Activated CD4-positive, CD25-positive, alpha-beta regulatory T cell treated with anti-CD3 and anti-CD28 coated beads, Interleukin-2, amount 50 U/mL, for 72 hours (primary cell): Measurements from ENCODE around the gene ALG1.
"Not testable (repeated sequence)": the region's sequence is repeated elsewhere in the genome, so short reads cannot be mapped to it uniquely, and the experiment has no call there.

ENCODE experiments used
- DNase-seq: peaks from one replicate; pipeline ENCODE4 v3.0.0; 2021

ALG1 gene

GRCh38 chr16:5103296-5104032 is 31.8 kb downstream of the ALG1 start:
- DNase-seq = not testable (repeated sequence)

DNA sequence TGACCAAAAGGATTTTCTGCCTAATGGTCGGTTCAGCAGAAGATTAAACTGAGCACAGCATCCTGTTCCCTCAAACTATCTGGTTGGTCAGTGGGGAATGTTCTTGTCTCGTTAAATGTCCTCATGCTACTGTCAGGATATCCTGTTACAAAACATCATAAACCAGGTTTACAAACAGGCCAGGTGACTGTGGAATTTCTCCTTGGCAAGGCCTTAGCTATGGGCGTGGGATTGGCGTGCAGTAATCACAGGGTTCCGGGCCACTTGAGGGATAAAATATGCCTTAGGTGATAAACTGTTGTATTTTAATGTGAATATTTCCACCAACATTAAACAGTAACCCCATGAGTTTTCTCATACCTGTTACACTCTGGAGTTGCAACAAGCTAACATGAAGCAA is 33.4 kb downstream of the ALG1 start:
- DNase-seq = not testable (repeated sequence)

DNA sequence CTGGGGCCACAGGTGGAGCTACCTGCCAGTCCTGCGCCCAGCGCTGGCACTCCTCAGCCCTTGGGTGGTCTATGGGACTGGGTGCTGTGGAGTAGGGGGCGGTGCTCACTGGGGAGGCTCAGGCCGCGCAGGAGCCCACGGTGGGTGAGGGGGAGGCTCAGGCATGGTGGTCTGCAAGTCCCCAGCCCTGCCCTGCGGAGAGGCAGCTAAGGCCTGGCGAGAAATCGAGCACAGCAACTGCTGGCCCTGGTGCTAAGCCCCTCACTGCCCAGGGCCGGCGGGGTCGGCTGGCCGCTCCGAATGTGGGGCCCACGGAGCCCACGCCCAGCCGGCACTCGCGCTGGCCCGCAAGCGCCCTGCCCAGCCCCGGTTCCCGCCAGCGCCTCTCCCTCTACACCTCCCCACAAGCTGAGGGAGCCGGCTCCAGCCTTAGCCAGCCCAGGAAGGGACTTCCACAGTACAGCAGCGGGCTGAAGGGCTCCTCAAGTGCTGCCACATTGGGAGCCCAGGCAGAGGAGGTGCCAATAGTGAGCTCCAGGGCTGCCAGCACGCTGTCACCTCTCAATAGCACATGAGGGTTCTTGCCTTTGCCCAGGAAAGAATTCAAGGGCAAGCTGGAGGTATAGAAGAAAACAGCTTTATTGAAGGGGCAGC is 37.0 kb downstream of the ALG1 start:
- DNase-seq = no peak

GRCh38 chr16:5110933-5111332 is 39.3 kb downstream of the ALG1 start:
- not testable (repeated sequence) for DNase-seq

DNA sequence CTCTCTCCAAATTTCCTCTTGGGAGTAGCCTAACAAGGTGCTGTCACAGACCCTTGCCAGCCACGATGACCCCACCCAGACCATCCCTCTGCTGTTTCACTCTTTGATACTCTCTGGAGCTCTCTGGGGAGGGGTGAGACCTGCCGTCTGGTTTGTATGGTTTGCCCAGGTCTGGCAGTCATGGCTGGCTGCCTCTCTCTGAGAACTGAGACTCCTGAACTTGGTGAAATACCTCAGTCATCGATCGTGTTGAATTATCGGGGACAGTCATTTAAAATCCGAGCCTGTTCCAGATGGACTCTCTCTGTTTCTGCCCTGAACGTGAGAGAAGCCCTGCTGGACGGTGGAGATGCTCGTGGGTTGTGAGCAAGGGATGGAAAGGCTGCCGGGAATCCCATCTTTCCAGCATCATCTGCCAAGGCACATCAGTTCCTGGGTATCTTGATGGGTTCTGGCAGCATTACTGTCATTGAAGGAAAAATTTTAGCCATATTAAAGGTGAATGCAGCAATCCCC is 45.2 kb downstream of the ALG1 start:
- DNase-seq = not testable (repeated sequence)

- DNase-seq = not testable (repeated sequence)
Measured at GRCh38 chr16:5117300-5118087, 45.9 kb downstream of the ALG1 start.

GRCh38 chr16:5131467-5132004 is 59.9 kb downstream of the ALG1 start:
- not testable (repeated sequence) for DNase-seq

DNA sequence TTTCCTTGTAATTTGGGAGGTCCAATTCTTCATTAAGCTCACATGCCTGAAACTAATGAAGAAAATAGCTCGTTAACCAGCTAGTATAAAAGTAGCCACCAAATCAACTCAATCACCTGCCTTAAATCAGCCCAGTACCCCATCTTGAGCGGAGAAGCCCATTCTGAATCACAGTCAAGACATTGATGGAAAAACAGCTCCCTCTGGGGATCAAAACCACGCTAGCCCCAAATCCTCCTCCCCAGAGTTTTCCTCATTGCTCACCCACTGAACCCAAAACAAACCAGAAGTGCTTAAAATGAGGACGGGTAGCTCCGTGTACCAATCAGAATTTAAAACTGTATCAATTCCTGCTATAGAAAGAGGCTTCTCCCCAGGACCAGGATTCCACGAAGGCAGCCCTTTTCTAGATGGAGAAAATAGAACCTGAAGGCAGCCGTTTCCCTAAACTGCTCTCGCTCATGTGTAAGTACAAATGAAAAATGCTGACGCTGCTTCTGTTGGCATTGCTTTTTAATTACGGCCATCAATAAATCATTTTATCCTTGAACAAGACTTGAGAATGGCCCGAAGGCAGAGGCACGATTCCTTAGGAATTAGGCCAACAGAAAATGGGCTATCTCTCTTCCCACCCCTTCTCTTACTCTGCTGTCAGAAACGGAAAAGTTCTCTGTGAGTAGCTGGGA is 61.4 kb downstream of the ALG1 start:
- not testable (repeated sequence) for DNase-seq

DNA sequence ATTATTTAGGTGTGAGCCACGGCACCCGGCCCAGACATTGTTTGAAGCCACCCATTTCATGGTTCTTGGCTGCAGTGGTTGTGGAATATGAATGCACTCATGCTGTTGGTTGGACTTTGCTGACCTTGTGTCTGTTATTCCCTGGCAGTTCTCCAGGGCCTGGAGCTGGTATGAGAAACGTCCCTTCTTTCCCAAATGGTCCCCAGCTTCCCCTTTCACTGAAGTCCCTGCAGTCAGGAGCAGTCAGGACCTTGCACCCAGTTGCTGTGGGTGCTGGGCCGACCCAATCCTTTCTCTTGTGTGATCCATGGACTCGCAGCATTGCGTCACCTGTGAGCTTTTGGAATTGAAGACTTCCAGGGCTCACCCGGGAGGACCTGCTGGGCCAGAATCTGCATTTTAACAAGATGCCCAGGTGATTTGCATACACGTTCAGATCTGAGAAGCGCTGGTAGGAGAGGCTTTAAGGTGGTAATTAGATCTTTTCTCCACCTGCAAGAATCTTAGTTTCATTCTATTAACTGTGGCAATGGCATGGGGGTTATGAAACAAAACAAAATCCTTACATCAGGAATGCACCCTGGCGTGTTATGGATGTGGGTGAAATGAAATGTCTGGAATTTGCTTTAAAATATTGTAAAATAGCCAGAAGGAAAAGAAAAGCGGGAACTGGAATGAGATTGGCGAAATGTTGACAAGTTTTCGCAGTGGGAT is 63.3 kb downstream of the ALG1 start:
- DNase-seq = not testable (repeated sequence)
